NCI-H1694 treated with DMSO at 0.1 percent for 48 hours (cell line): ENCODE measurements around the gene CARHSP1.
"Not testable (repeated sequence)": the region's sequence is repeated elsewhere in the genome, so short reads cannot be mapped to it uniquely, and the experiment has no call there.

Experiments
- DNase-seq: peaks from one replicate; lab custom pipeline; 2025; lab: John Stamatoyannopoulos, UW

The CARHSP1 gene

GRCh38 chr16:8828541-8829165 lies 40.2 kb downstream of the CARHSP1 start:
- DNase-seq, result no peak

- DNase-seq, result no peak
Measured at GRCh38 chr16:8826278-8826879, 42.4 kb downstream of the CARHSP1 start.

GRCh38 chr16:8822403-8822802 lies 46.4 kb downstream of the CARHSP1 start:
- DNase-seq, result no peak

GRCh38 chr16:8819411-8820034 lies 49.3 kb downstream of the CARHSP1 start:
- no peak for DNase-seq

- no peak for DNase-seq
Measured at GRCh38 chr16:8818504-8819270, 50.1 kb downstream of the CARHSP1 start.

- DNase-seq, result no peak
Measured at GRCh38 chr16:8816967-8817655, 51.7 kb downstream of the CARHSP1 start.

GRCh38 chr16:8814095-8814806 lies 54.6 kb downstream of the CARHSP1 start:
- no peak for DNase-seq

GRCh38 chr16:8812162-8812843 lies 56.5 kb downstream of the CARHSP1 start:
- DNase-seq, result no peak

- no peak for DNase-seq
Measured at GRCh38 chr16:8808613-8809353, 60.0 kb downstream of the CARHSP1 start.

GRCh38 chr16:8808009-8808408 lies 60.8 kb downstream of the CARHSP1 start:
- DNase-seq, result no peak

- DNase-seq, result no peak
Measured at GRCh38 chr16:8807189-8807588, 61.6 kb downstream of the CARHSP1 start.

GRCh38 chr16:8806272-8806983 lies 62.4 kb downstream of the CARHSP1 start:
- no peak for DNase-seq

GRCh38 chr16:8804313-8804712 lies 64.5 kb downstream of the CARHSP1 start:
- no peak for DNase-seq

GRCh38 chr16:8803733-8804132 lies 65.1 kb downstream of the CARHSP1 start:
- DNase-seq, result not testable (repeated sequence)
